RPMI7951 (cell line): ENCODE data around the gene PTCH2. TPM values are rescaled to one million over a fixed set of nuclear protein-coding genes. Genes with fewer than 3 reads are reported as not detected.
"Not testable (repeated sequence)": the region's sequence is repeated elsewhere in the genome, so short reads cannot be mapped to it uniquely, and the experiment has no call there.

ENCODE experiments used
- DNase-seq: peaks from one replicate; pipeline ENCODE4 v3.0.0-alpha.2; 2012; ENCODE audit warnings: low read depth
- total RNA-seq: library from RNA; depleted of rRNA; stranded (reverse); fragments of >200 nt; shearing (Covaris generic); gene quantifications from 2 replicates; pipeline ENCODE4 v1.2.3, GENCODE V29; 2014

The PTCH2 gene
- total RNA-seq, 1 experiment from 2014 or later, result 0.12 TPM

DNA sequence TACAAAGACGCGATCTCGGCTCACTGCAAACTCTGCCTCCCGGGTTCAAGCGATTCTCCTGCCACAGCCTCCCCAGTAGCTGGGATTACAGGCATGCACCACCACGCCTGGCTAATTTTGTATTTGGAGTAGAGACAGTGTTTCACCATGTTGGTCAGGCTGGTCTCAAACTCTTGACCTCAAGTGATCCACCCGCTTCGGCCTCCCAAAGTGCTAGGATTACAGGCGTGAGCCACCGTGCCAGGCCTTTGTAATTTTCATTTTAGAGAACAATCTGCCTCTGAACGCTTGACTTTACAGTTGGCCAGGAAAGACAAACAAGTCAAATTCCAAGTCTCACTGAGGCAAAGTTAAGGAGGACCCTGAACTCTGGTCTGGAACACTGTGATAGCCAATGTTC, 4.8 kb downstream of the PTCH2 start:
- DNase-seq, result not testable (repeated sequence)

DNA sequence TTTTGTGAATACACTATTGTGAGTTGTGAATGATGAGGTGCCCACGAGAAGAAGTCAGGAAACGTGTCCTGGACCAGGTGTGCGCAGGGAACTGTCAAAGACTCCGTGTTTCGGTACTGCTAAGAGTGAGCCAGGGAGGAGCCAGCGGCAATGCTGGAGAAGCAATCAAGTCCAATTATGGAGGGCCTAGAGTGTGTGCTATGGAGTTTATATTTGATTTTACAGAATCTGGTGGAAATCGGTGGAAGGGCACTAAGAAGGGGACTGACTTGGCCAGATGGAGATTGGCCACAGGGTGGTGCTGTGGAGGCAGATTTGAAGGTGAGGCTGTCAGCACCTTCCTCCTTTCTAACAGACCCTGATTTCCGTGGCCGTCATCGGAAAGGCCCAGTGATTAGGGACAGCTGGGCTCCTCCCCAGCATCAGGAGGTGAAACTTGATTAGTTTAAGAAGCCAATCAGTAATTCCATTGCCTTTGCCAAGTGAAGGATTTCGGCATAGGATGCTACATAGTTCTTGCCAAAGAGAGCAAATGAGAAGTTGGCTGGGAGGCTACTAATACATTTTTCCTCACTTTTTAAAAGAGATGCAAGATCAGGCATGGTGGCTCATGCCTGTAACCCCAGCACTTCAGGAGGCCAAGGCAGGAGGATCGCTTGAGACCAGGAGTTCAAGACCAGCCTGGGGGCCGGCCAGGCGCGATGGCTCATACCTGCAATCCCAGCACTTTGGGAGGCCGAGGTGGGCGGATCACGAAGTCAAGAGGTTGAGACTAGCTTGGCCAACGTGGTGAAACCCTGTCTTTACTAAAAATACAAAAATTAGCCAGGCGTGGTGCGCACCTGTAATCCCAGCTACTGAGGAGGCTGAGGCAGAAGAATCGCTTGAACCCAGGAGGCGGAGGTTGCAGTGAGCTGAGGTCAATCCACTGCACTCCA, 7.0 kb downstream of the PTCH2 start:
- DNase-seq, result peak; percentile 76

- DNase-seq, result no peak
Observed at GRCh38 chr1:44834328-44834727, 8.7 kb downstream of the PTCH2 start.

DNA sequence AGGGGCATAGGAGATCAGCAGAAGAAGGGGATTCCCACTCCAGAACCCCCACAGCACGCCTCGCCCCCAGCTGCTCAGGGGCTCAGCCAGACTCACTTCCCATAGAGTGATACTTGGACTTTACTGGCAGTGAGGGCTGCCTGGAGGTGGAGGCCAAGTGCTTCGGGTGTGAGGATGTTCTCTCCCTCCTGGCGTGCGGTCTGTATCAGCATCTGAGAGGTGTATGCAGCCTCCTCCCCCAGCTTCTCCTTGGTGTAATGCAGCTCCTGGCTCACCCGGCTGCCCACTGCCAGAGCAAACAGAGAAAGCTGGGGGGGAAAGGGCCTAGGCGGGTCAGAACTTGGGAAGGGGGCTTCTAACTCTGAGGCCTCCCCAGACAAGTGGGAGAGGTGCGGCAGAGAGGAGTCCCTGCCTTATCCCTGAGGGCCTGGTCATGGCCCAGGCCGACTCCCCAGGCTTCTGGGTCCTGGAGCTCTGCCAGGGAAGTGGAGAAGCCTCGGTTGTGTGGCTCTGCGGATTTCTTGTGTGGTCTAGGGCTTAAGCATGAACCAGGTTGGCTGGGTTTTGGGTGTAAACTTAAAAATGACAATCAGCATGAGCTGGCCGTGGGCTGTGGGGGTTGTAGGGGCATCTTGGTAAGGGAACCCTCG, 10.9 kb downstream of the PTCH2 start:
- DNase-seq, result no peak

DNA sequence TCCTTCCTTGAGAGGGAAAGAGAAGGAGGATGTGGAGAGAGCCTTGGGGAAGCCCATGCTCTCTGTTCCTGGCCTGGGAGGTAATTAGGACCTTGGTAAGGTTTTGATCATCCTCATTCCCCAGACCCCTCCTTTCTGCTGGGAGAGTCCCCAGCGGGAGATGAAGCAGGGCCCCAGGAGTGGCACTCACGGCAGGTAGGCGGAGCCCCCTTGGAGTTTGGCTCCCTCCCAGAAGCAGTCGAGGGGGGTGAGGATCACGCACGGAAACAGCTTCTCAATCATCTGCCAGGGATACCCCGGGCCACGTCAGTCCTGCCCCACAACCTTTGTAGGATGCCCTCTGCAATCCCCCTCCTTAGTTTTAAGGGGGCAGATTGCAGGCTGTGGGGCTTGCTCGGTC, 11.5 kb downstream of the PTCH2 start:
- no peak for DNase-seq

- no peak for DNase-seq
Observed at GRCh38 chr1:44830900-44831304, 12.2 kb downstream of the PTCH2 start.

- no peak for DNase-seq
Observed at GRCh38 chr1:44829506-44830384, 13.3 kb downstream of the PTCH2 start.

DNA sequence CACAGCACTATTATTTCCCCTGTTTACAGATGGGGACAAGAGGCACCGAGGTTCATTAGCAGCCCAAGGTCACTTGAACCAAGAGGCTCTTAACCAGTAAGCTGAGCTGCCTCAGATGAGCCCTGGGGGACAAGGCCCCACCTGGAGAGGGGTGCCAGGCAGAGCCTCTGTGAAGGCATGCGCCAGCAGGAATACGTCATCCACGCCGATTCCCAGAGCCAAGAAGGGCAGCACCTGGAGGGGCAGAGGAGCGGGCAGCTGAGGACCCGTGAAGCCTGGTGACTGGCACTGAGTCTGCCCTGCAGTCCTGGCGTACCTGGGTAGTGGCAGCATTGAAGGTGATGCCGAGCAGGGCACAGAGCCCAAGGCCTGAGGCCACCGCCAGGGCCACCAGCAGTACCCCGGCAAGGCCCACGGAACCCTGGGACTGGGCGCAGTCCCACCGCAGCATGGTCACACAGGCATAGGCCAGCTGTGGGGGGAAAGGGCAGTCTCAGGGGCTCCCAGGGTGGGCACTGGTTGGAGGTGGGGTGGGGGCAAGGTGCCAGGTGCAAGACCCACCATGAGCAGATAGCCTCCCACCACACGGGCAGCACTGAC, 14.1 kb downstream of the PTCH2 start:
- no peak for DNase-seq

DNA sequence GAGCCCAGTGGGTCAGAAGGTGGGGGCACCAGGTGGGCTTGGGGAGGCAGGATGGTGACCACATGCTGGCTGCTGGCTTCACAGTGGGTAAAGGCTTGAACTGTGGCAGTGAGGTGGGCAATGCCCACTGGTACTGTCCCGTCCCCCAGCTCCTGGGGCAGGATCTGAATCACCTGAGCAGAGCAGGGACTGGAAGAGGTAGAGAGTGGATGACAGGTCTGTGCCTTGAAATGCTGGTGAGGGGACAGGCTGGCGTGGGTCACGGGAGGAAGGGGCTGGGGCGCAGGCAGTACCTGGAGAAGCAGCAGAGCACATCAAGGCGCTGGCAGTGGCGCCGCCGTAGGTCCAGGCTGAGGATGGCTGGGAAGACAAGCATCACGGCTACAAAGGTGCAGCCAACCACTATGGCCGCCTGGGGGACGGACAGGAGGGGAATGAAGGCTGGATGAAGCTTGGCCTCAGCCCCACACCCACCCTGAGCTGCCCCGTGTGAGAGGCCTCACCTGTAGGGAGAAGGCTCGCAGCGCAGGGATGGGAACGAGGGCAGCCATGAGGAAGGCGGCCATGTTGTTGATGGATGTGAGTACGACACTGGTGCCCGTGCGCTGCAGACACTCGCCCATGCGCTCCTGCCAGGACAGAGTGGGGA, 14.9 kb downstream of the PTCH2 start:
- no peak for DNase-seq

- DNase-seq, result no peak
Observed at GRCh38 chr1:44827197-44828002, 15.7 kb downstream of the PTCH2 start.

GRCh38 chr1:44826375-44827196, 16.5 kb downstream of the PTCH2 start:
- no peak for DNase-seq

DNA sequence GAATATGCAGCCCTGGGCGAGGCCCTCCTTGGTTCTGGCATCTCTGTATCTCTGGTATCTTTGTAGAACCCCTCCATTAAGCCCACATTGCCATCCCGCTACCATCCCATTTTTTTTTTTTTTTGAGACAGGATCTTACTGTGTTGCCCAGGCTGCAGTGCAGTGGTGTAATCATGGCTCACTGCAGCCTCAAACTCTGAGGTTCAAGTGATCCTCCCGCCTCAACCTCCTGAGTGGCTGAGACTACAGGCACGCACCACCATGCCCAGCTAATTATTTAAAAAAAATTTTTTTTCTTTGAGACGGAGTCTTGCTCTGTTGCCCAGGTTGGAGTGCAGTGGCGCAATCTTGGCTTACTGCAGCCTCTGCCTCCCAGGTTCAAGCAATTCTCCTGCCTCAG, 18.7 kb downstream of the PTCH2 start:
- not testable (repeated sequence) for DNase-seq

GRCh38 chr1:44822981-44823451, 20.0 kb downstream of the PTCH2 start:
- no peak for DNase-seq

- no peak for DNase-seq
Observed at GRCh38 chr1:44822131-44822701, 20.8 kb downstream of the PTCH2 start.

GRCh38 chr1:44821240-44821715, 21.8 kb downstream of the PTCH2 start:
- no peak for DNase-seq

- DNase-seq, result no peak
Observed at GRCh38 chr1:44820328-44821239, 22.5 kb downstream of the PTCH2 start.

- DNase-seq, result peak; percentile 99
Observed at GRCh38 chr1:44819608-44820327, 23.3 kb downstream of the PTCH2 start.
